HCT116 (cell line): Measurements from ENCODE around the gene CTTNBP2. TPM values are rescaled to one million over a fixed set of nuclear protein-coding genes. Genes with fewer than 3 reads are reported as not detected.

Source experiments
- ATAC-seq: fragments of 200-7000 bp; cut with Tn5 transposase; 2 replicates; pipeline ENCODE4 v1.9.1; 2020; ENCODE audit warnings: mild to moderate bottlenecking, moderate library complexity
- BruUV-seq: library from RNA; stranded (reverse); fragments of 400-500 nt; replicated peaks from 2 replicates; lab custom pipeline; 2021; lab: Mats Ljungman, UMichigan
- CTCF ChIA-PET: fragments of 300-600 bp; sonication (Branson Sonifier 250); formaldehyde crosslinking; loops from one replicate; lab custom pipeline; 2021; ENCODE audit warnings: antibody characterized with exemption; lab: Charles Lee
- POLR2A ChIA-PET: fragments of 300-600, 350-600 bp; sonication (Branson Sonifier 250); formaldehyde crosslinking; loops from one replicate; lab custom pipeline; 2021; ENCODE audit warnings: antibody characterized with exemption; lab: Charles Lee
- RAD21 ChIA-PET, 2 experiments: fragments of 300-600 bp; sonication (Branson Sonifier 250); formaldehyde crosslinking; loops; one replicate each; lab custom pipeline; 2023; ENCODE audit warnings: low total read pairs in 2 of 2; ENCODE audit not compliant: uncharacterized antibody in 2 of 2, unreplicated experiment in 2 of 2, low non-redundant PET in 1 of 2; lab: Charles Lee
- DNase-seq: peaks from one replicate; pipeline ENCODE4 v3.0.0-alpha.2; 2010; ENCODE audit warnings: low read depth, low spot score
- H2AFZ ChIP-seq: fragments of 200-600 bp; shearing (Covaris generic), sonication (generic); 2 replicates; pipeline ENCODE4 v1.6.1; 2017; ENCODE audit warnings: low read depth, mixed run types, mixed read lengths, antibody characterized with exemption, low read length; ENCODE audit not compliant: poor library complexity, severe bottlenecking
- H3K27ac ChIP-seq: 2 replicates; pipeline ENCODE4 v1.5.1; 2012; ENCODE audit warnings: low read depth, low read length
- H3K27me3 ChIP-seq: fragments of 200-600 bp; sonication (generic); 2 replicates; pipeline ENCODE4 v1.6.1; 2016; ENCODE audit warnings: mixed run types, low read length, mixed read lengths; ENCODE audit not compliant: insufficient read depth
- H3K36me3 ChIP-seq, 2 experiments: fragments of 200-500 bp in 1 of 2; fragments of 200-600 bp in 1 of 2; sonication (Bioruptor generic) in 1 of 2; sonication (generic) in 1 of 2; 2 replicates each; pipeline versions ENCODE4 v1.5.1 to v1.6.1; 2014 to 2016; ENCODE audit warnings: low read length in 2 of 2, inconsistent platforms in 1 of 2, mixed read lengths in 1 of 2, mixed run types in 1 of 2; ENCODE audit not compliant: insufficient read depth in 2 of 2, control insufficient read depth in 1 of 2
- H3K4me1 ChIP-seq, 2 experiments: fragments of 200-600 bp in 1 of 2; sonication (generic) in 1 of 2; 2 replicates each; pipeline versions ENCODE4 v1.5.1 to v1.6.1; 2012 to 2017; ENCODE audit warnings: low read length in 2 of 2, inconsistent platforms in 1 of 2, mild to moderate bottlenecking in 1 of 2, mixed read lengths in 1 of 2, mixed run types in 1 of 2, moderate library complexity in 1 of 2; ENCODE audit not compliant: insufficient read depth in 2 of 2, control insufficient read depth in 1 of 2
- H3K4me2 ChIP-seq: fragments of 200-600 bp; sonication (generic); 2 replicates; pipeline ENCODE4 v1.6.1; 2017; ENCODE audit warnings: mixed run types, low read length, mixed read lengths
- H3K4me3 ChIP-seq, 2 experiments: fragments of 200-600 bp in 1 of 2; sonication (generic) in 1 of 2; replicated peaks in 1 of 2; 2 replicates each; pipeline ENCODE4 v1.5.1; 2011 to 2016; ENCODE audit warnings: low read length in 2 of 2, control low read depth in 1 of 2, low read depth in 1 of 2, mild to moderate bottlenecking in 1 of 2, mixed read lengths in 1 of 2, mixed run types in 1 of 2
- H3K79me2 ChIP-seq: fragments of 200-600 bp; sonication (generic); 2 replicates; pipeline ENCODE4 v1.6.1; 2017; ENCODE audit warnings: mild to moderate bottlenecking, mixed run types, low read length, moderate library complexity, mixed read lengths; ENCODE audit not compliant: insufficient read depth
- H3K9ac ChIP-seq: fragments of 200-600 bp; sonication (generic); 2 replicates; pipeline ENCODE4 v1.6.1; 2016; ENCODE audit warnings: low read length, mixed read lengths
- H3K9me2 ChIP-seq: fragments of 200-600 bp; sonication (generic), shearing (Covaris generic); 2 replicates; pipeline ENCODE4 v1.6.1; 2017; ENCODE audit warnings: mixed run types, mild to moderate bottlenecking, moderate library complexity; ENCODE audit not compliant: insufficient read depth
- H3K9me3 ChIP-seq, 2 experiments: fragments of 200-500 bp in 1 of 2; fragments of 200-600 bp in 1 of 2; sonication (Bioruptor generic) in 1 of 2; sonication (generic) in 1 of 2; 2 replicates each; pipeline ENCODE4 v1.6.1; 2014 to 2017; ENCODE audit warnings: low read length in 2 of 2, mixed read lengths in 2 of 2, inconsistent platforms in 1 of 2, low read depth in 1 of 2, mild to moderate bottlenecking in 1 of 2, mixed run types in 1 of 2, moderate library complexity in 1 of 2; ENCODE audit not compliant: control insufficient read depth in 1 of 2, insufficient read depth in 1 of 2
- H4K20me1 ChIP-seq: fragments of 200-600 bp; sonication (generic), shearing (Covaris generic); 2 replicates; pipeline ENCODE4 v1.6.1; 2017; ENCODE audit warnings: mixed run types, mild to moderate bottlenecking, moderate library complexity; ENCODE audit not compliant: insufficient read depth
- CEBPB ChIP-seq: IDR thresholded peaks from 2 replicates; pipeline ENCODE4 v1.6.1; 2012; ENCODE audit warnings: low read depth
- EGR1 ChIP-seq: IDR thresholded peaks from 2 replicates; pipeline ENCODE4 v1.6.1; 2012; ENCODE audit warnings: low read depth
- ELF1 ChIP-seq: IDR thresholded peaks from 2 replicates; pipeline ENCODE4 v1.6.1; 2012; ENCODE audit warnings: low read depth, borderline replicate concordance
- EZH2 ChIP-seq: fragments of 200-600 bp; sonication (generic); IDR thresholded peaks from 2 replicates; pipeline ENCODE4 v1.6.1; 2017; ENCODE audit warnings: antibody characterized with exemption, mixed run types
- EZH2phosphoT487 ChIP-seq: fragments of 200-600 bp; IDR thresholded peaks from 2 replicates; pipeline ENCODE4 v1.6.1; 2018; ENCODE audit warnings: antibody characterized with exemption, borderline replicate concordance
- FOSL1 ChIP-seq: IDR thresholded peaks from 2 replicates; pipeline ENCODE4 v1.6.1; 2012; ENCODE audit warnings: low read depth
- JUND ChIP-seq: IDR thresholded peaks from 2 replicates; pipeline ENCODE4 v1.6.1; 2012
- POLR2AphosphoS5 ChIP-seq: IDR thresholded peaks from 2 replicates; pipeline ENCODE4 v1.6.1; 2011; ENCODE audit warnings: mild to moderate bottlenecking, low read depth, low read length, moderate library complexity
- SIN3A ChIP-seq: IDR thresholded peaks from 2 replicates; pipeline ENCODE4 v1.6.1; 2012; ENCODE audit warnings: low read depth
- SP1 ChIP-seq: IDR thresholded peaks from 2 replicates; pipeline ENCODE4 v1.6.1; 2012; ENCODE audit warnings: low read depth
- TCF7L2 ChIP-seq: IDR thresholded peaks from 2 replicates; pipeline ENCODE4 v1.7.0; 2011; ENCODE audit warnings: borderline replicate concordance, inconsistent platforms; ENCODE audit not compliant: insufficient read depth, insufficient read length; ENCODE audit errors: extremely low read depth
- YY1 ChIP-seq: IDR thresholded peaks from 2 replicates; pipeline ENCODE4 v1.6.1; 2011; ENCODE audit warnings: low read length, low read depth, moderate library complexity, mild to moderate bottlenecking; ENCODE audit not compliant: insufficient replicate concordance; ENCODE audit errors: extremely low read depth
- ZFX ChIP-seq: fragments of 450-650 bp; IDR thresholded peaks from 2 replicates; pipeline ENCODE4 v1.6.1; 2017
- ZNF274 ChIP-seq: fragments of 200-500 bp; sonication (Bioruptor generic); IDR thresholded peaks from 2 replicates; pipeline ENCODE4 v1.6.1; 2014; ENCODE audit warnings: mild to moderate bottlenecking, low read depth, low read length, inconsistent platforms
- intact Hi-C: fragments of 100-400 bp; cut with micrococcal nuclease; formaldehyde crosslinking; loops from 2 replicates; pipeline ENCODE4 v1.10.0; 2022
- total RNA-seq: library from RNA; stranded (reverse); gene quantifications from one replicate; pipeline ENCODE4 v1.2.1, GENCODE V29; 2021; ENCODE audit not compliant: unreplicated experiment
- TF ChIP-seq, protein P1 (sequence below): IDR thresholded peaks from 2 replicates; pipeline ENCODE4 v1.6.1; 2012
- TF ChIP-seq, protein P2 (sequence below): IDR thresholded peaks from 2 replicates; pipeline ENCODE4 v1.6.1; 2011; ENCODE audit warnings: mild to moderate bottlenecking, low read length, moderate library complexity; ENCODE audit not compliant: insufficient replicate concordance; ENCODE audit errors: extremely low read depth
- TF ChIP-seq, protein P3 (sequence below): IDR thresholded peaks from 2 replicates; pipeline ENCODE4 v1.6.1; 2012; ENCODE audit warnings: low read depth
- TF ChIP-seq, protein P4 (sequence below), 3 experiments: fragments of 200-600 bp in 1 of 3; sonication (generic) in 1 of 3; IDR thresholded peaks in 2 of 3; conservative IDR thresholded peaks in 1 of 3; 2 replicates each; pipeline ENCODE4 v1.5.1; 2012 to 2017; ENCODE audit warnings: low read depth in 2 of 3, low read length in 2 of 3, antibody characterized with exemption in 1 of 3, borderline replicate concordance in 1 of 3, control low read depth in 1 of 3, mild to moderate bottlenecking in 1 of 3, mixed read lengths in 1 of 3, mixed run types in 1 of 3, moderate library complexity in 1 of 3; ENCODE audit not compliant: insufficient read depth in 1 of 3

CTTNBP2 gene
- total RNA-seq, 1 experiment from 2014 or later, result 5.4 TPM

DNA sequence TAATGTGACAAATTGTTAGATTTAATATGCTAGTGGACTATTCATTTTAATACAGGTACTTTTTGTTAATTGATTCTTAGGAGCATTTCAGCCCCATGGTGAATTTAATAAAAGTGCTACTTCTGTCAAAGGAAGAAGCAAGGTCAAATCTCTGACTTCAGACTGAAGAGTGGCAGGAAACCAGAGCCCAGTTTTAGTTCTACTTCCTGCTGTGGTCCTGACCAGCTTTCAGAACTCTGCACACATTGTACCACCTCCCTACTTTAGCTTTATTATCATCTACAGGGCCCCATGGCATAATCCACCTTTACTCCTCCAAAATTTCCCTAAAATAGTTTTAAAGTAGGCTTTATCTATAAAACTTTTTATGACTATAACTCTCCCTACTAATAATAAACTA, 33.7 kb downstream of the CTTNBP2 start:
- Histone ChIP-seq H3K9ac (no peak overlapping the region), H3K36me3 (no peaks in the 10 kb centered on the region), H3K4me3 (no peak overlapping the region), H3K9me3 (no peaks in the 10 kb centered on the region), H3K27ac (no peak overlapping the region), H3K27me3 (no peaks in the 10 kb centered on the region), H3K9me2 (no peaks in the 10 kb centered on the region), H3K4me2 (no peak overlapping the region), H4K20me1 (no peaks in the 10 kb centered on the region), H3K79me2 (no peaks in the 10 kb centered on the region), H2AFZ (no peak overlapping the region), H3K4me1 (peaks cover 0 to 6% of the 10 kb centered on the region in 2 experiments; a peak in 2 of 4 replicates)
- ChIA-PET RAD21 (no interaction called here), POLR2A (no interaction called here), CTCF (no interaction called here)
- intact Hi-C loops, result no loop called here
- TF ChIP-seq CEBPB (no peak), YY1 (no peak), JUND (no peak), ELF1 (no peak), ZFX (no peak), EGR1 (no peak), FOSL1 (no peak), SP1 (no peak), EZH2 (no peak), EZH2phosphoT487 (no peak), ZNF274 (no peak), SIN3A (no peak), POLR2AphosphoS5 (no peak), TCF7L2 (no peak)
- TF ChIP-seq, protein P1, sequence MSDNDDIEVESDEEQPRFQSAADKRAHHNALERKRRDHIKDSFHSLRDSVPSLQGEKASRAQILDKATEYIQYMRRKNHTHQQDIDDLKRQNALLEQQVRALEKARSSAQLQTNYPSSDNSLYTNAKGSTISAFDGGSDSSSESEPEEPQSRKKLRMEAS, result no peak
- TF ChIP-seq, protein P2, sequence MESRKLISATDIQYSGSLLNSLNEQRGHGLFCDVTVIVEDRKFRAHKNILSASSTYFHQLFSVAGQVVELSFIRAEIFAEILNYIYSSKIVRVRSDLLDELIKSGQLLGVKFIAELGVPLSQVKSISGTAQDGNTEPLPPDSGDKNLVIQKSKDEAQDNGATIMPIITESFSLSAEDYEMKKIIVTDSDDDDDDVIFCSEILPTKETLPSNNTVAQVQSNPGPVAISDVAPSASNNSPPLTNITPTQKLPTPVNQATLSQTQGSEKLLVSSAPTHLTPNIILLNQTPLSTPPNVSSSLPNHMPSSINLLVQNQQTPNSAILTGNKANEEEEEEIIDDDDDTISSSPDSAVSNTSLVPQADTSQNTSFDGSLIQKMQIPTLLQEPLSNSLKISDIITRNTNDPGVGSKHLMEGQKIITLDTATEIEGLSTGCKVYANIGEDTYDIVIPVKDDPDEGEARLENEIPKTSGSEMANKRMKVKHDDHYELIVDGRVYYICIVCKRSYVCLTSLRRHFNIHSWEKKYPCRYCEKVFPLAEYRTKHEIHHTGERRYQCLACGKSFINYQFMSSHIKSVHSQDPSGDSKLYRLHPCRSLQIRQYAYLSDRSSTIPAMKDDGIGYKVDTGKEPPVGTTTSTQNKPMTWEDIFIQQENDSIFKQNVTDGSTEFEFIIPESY, result no peak
- TF ChIP-seq, protein P3, sequence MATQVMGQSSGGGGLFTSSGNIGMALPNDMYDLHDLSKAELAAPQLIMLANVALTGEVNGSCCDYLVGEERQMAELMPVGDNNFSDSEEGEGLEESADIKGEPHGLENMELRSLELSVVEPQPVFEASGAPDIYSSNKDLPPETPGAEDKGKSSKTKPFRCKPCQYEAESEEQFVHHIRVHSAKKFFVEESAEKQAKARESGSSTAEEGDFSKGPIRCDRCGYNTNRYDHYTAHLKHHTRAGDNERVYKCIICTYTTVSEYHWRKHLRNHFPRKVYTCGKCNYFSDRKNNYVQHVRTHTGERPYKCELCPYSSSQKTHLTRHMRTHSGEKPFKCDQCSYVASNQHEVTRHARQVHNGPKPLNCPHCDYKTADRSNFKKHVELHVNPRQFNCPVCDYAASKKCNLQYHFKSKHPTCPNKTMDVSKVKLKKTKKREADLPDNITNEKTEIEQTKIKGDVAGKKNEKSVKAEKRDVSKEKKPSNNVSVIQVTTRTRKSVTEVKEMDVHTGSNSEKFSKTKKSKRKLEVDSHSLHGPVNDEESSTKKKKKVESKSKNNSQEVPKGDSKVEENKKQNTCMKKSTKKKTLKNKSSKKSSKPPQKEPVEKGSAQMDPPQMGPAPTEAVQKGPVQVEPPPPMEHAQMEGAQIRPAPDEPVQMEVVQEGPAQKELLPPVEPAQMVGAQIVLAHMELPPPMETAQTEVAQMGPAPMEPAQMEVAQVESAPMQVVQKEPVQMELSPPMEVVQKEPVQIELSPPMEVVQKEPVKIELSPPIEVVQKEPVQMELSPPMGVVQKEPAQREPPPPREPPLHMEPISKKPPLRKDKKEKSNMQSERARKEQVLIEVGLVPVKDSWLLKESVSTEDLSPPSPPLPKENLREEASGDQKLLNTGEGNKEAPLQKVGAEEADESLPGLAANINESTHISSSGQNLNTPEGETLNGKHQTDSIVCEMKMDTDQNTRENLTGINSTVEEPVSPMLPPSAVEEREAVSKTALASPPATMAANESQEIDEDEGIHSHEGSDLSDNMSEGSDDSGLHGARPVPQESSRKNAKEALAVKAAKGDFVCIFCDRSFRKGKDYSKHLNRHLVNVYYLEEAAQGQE, result no peak
- TF ChIP-seq, protein P4, sequence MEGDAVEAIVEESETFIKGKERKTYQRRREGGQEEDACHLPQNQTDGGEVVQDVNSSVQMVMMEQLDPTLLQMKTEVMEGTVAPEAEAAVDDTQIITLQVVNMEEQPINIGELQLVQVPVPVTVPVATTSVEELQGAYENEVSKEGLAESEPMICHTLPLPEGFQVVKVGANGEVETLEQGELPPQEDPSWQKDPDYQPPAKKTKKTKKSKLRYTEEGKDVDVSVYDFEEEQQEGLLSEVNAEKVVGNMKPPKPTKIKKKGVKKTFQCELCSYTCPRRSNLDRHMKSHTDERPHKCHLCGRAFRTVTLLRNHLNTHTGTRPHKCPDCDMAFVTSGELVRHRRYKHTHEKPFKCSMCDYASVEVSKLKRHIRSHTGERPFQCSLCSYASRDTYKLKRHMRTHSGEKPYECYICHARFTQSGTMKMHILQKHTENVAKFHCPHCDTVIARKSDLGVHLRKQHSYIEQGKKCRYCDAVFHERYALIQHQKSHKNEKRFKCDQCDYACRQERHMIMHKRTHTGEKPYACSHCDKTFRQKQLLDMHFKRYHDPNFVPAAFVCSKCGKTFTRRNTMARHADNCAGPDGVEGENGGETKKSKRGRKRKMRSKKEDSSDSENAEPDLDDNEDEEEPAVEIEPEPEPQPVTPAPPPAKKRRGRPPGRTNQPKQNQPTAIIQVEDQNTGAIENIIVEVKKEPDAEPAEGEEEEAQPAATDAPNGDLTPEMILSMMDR (IDR thresholded peaks at IDR 0.05 in 2 of 3, conservative IDR thresholded peaks at IDR 0.05 in 1 of 3; ENCODE audit: borderline replicate concordance in 1 of 3, insufficient read depth in 1 of 3, low read depth in 2 of 3, low read length in 2 of 3), result no peak
- no peak for DNase-seq
- no peak for ATAC-seq
- BruUV-seq, result no TSS peak
